Pulmonary artery endothelial cell (primary cell): Measurements from ENCODE around the gene FGL2. TPM values are rescaled to one million over a fixed set of nuclear protein-coding genes. Genes with fewer than 3 reads are reported as not detected.
"Not testable (repeated sequence)": the region's sequence is repeated elsewhere in the genome, so short reads cannot be mapped to it uniquely, and the experiment has no call there.

Source experiments
- DNase-seq: peaks from one replicate; pipeline ENCODE4 v3.0.0-alpha.2; 2011; ENCODE audit warnings: low read depth, low spot score
- total RNA-seq: library from RNA; depleted of rRNA; stranded (reverse); fragments of >200 nt; gene quantifications from 2 replicates; pipeline ENCODE4 v1.2.3, GENCODE V29; 2014

Gene FGL2, protein sequence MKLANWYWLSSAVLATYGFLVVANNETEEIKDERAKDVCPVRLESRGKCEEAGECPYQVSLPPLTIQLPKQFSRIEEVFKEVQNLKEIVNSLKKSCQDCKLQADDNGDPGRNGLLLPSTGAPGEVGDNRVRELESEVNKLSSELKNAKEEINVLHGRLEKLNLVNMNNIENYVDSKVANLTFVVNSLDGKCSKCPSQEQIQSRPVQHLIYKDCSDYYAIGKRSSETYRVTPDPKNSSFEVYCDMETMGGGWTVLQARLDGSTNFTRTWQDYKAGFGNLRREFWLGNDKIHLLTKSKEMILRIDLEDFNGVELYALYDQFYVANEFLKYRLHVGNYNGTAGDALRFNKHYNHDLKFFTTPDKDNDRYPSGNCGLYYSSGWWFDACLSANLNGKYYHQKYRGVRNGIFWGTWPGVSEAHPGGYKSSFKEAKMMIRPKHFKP
- 0.25 and 0.26 TPM in 2 replicates for total RNA-seq

DNA sequence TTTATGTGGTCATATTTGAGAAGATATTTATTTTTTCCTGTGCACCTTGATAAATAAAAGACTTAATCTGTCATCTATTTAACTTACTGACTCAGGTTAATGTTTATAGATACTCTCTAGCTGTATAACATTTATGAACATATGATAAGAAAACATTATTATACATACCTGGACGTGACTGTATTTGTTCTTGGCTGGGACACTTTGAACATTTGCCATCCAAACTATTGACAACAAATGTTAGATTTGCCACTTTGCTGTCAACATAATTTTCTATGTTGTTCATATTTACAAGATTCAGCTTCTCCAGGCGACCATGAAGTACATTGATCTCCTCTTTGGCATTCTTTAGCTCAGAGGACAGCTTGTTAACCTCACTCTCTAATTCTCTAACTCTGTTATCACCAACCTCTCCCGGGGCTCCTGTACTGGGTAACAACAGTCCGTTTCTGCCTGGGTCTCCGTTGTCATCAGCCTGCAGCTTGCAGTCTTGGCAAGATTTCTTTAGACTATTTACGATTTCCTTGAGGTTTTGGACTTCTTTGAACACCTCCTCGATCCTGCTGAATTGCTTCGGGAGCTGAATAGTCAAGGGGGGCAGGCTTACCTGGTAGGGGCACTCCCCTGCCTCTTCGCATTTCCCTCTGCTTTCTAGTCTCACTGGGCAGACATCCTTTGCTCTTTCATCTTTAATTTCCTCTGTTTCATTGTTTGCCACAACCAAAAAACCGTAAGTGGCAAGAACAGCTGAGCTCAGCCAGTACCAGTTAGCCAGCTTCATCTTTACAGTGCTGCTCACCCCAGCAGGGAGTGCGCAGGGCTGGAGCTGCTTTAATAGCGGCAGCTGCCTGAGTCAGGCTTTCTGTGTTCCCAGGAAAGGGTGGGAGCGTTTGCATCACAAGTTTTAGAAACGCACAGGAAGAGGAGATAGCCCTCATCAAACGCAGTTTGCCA, at the start of gene FGL2:
FGL2 (minus strand) TSS at position 807 of the 954 bp plus-strand sequence; CDS start at position 781, 26 bp downstream.
- DNase-seq, result no peak

DNA sequence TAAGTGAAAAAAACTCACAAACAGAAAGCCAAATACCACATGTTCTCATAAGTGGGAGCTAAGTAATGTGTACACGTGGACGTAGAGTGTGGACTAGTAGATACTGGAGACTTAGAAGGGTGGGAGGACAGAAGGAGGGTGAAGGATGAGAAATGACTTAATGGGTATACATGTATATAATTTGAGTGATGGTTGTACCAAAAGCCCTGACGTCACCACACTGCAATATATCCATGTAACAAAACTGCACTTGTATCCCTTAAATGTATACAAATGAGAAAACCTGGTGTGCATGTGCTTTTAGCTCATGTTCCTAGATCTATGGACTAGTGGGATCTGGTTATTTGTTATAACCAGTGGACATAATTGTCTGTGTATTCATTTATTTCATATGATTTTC, 48.5 kb upstream of the FGL2 start:
- DNase-seq, result no peak

GRCh38 chr7:77247206-77247850, 47.7 kb upstream of the FGL2 start:
- peak; percentile 32 for DNase-seq

DNA sequence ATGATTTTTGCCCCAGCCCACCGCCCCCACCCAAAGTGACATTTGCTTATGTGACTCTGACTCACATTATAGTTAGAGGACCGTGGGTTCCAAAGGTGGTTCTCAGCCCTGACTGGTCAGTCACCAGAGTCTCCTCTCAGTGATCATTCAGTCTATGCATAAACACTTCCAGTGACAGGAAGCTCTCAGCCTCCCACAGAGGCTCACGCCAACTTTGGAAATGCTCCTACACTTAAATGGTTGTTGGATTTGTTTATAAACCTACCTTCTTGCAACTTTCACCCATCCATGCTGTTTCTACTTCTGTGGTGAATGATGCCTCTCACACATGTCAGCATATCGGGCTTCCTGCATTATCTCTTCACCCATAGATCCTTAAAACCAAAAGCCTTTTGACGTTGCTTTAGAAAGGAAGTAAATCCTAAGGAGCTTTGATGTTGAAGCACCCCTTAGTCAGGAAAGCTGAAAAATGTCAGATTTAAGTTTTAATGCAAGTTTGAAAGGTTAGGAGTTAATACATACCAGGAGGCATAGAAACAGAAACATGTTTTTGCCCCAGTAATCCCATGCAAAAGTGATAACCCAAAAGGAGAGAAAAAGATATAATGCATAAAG, 46.5 kb upstream of the FGL2 start:
- no peak for DNase-seq

GRCh38 chr7:77245015-77245755, 45.6 kb upstream of the FGL2 start:
- no peak for DNase-seq

- no peak for DNase-seq
These were observed 44.8 kb upstream of the FGL2 start for GRCh38 chr7:77244222-77244934.

DNA sequence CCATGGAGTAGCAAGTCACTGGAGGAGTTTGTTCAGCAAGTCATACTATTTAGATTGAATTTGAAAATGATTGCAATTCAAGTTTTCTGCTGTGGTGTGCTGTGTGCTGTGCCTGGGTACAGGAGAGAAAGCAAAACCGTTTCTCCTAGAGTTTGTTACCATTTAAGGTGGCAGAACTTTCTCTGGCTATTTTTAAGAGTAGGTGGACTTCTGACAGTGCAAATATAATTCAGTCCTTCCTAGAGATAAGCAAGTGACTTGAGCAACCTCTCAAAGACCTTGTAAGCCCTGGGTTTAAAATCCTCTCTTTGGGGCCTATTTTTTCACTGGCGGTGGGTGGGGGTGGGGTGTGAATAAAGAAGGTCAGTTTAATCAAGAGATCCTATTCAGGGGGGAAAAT, 42.9 kb upstream of the FGL2 start:
- DNase-seq, result no peak

- DNase-seq, result no peak
These were observed 42.4 kb upstream of the FGL2 start for GRCh38 chr7:77242068-77242467.

- no peak for DNase-seq
These were observed 39.9 kb upstream of the FGL2 start for GRCh38 chr7:77239471-77239870.

- no peak for DNase-seq
These were observed 39.1 kb upstream of the FGL2 start for GRCh38 chr7:77238703-77239136.

- no peak for DNase-seq
These were observed 35.7 kb upstream of the FGL2 start for GRCh38 chr7:77235276-77235675.

DNA sequence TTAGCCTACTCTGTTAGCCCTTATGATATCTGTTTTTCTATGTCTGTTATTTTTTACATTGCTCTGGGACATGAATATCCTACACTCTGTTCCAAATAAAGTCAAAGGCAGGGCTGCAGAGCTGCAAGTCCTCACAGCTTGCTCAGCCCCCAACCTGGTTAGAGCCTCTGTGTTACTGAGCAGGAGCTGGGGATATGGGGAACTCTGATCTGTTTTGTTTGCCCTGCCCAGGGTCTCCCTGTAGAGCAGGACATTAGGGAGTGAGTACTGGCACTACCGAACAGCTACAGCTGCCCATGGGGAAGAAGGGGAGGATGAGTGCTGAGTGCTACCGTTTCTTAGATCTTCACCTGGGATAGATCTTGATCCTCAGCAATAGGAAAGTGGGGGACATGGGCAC, 32.8 kb upstream of the FGL2 start:
- DNase-seq, result no peak

DNA sequence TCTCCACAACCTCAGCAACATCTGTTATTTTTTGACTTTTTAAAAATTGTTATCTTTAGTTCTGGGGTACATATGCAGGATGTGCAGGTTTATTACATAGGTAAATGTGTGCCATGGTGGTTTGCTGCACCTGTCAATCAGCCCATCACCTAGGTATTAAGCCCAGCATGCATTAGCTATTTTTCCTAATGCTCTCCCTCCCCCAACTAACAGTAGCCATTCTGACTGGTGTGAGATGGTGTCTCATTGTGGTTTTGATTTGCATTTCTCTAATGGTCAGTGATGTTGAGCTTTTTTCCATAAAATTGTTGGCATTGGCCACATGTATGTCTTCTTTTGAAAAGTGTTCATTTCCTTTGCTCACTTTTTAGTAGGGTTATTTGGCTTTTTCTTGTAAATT, 29.2 kb upstream of the FGL2 start:
- DNase-seq, result not testable (repeated sequence)

DNA sequence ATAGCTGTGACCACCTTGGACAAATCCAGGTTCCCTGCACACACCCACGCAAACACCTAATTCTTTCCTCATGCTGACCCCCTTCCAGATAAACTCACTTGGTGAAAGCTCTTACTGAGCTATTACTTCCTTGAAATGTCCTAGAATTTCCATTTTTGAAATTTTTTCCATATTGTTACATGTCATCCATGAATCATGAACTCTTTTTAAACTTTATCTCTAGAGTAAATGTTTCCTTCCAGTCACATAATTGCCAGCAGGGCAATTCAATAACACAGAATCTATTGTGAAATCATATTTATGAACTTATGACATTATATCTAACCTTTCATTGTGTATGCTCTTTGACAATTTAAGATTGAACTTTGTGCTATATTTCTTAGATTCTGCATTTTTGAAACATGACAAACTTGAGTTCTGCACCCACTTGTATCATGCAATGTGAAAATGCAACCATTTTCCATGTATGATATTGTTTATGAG, 26.8 kb upstream of the FGL2 start:
- DNase-seq, result peak; percentile 40

DNA sequence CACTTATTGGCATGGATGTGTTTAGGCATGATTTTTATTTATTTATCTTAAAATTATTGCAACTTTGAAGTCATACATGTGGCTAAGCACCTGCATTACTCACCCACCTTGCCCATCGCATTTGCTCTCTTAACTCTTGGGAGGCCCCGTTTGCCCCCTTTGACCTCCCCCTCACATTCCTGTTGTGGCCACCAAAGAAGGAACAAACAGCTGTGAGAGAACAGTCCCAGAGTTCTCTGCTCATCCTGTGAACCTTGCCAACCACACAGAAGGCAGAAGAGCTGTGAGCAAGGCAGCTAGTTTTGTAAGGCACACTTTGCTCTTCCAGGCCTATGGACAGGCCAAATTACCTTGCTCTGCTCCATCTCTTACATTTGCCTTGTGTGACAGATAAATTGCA, 23.6 kb upstream of the FGL2 start:
- DNase-seq, result no peak

GRCh38 chr7:77222819-77223218, 23.2 kb upstream of the FGL2 start:
- no peak for DNase-seq

GRCh38 chr7:77222065-77222464, 22.4 kb upstream of the FGL2 start:
- DNase-seq, result no peak

- not testable (repeated sequence) for DNase-seq
These were observed 20.2 kb upstream of the FGL2 start for GRCh38 chr7:77219701-77220331.

- DNase-seq, result no peak
These were observed 18.0 kb upstream of the FGL2 start for GRCh38 chr7:77217474-77218185.
